Osteocyte (in vitro differentiated cells): ENCODE data around the gene CMTM1. TPM values are rescaled to one million over a fixed set of nuclear protein-coding genes. Genes with fewer than 3 reads are reported as not detected.

Source experiments
- DNase-seq: peaks from one replicate; pipeline ENCODE4 v3.0.0; 2021; ENCODE audit warnings: mixed read lengths; ENCODE audit not compliant: unreplicated experiment; ENCODE audit errors: extremely low spot score
- H3K27ac Mint-ChIP-seq: one replicate; pipeline ENCODE4 v1.8.0; 2021; ENCODE audit warnings: mild to moderate bottlenecking, mixed read lengths; ENCODE audit not compliant: unreplicated experiment
- H3K27me3 Mint-ChIP-seq: one replicate; pipeline ENCODE4 v1.8.0; 2021; ENCODE audit warnings: mixed read lengths; ENCODE audit not compliant: unreplicated experiment
- H3K36me3 Mint-ChIP-seq: one replicate; pipeline ENCODE4 v1.8.0; 2021; ENCODE audit warnings: mixed read lengths; ENCODE audit not compliant: unreplicated experiment
- H3K4me1 Mint-ChIP-seq: one replicate; pipeline ENCODE4 v1.8.0; 2021; ENCODE audit warnings: mixed read lengths; ENCODE audit not compliant: unreplicated experiment
- H3K4me3 Mint-ChIP-seq: one replicate; pipeline ENCODE4 v1.8.0; 2021; ENCODE audit warnings: mild to moderate bottlenecking, moderate library complexity, mixed read lengths; ENCODE audit not compliant: unreplicated experiment
- H3K9me3 Mint-ChIP-seq: one replicate; pipeline ENCODE4 v1.8.0; 2021; ENCODE audit warnings: mixed read lengths; ENCODE audit not compliant: unreplicated experiment
- CTCF ChIP-seq: fragments of 200-600 bp; sonication (generic); IDR thresholded peaks from 2 replicates; pipeline ENCODE4 v1.5.0; 2021; ENCODE audit warnings: antibody characterized with exemption, mild to moderate bottlenecking, moderate library complexity
- total RNA-seq: library from RNA; stranded (reverse); gene quantifications from 2 replicates; pipeline ENCODE4 v1.2.1, GENCODE V29; 2021

Gene CMTM1
- total RNA-seq, 1 donor from 2014 or later, result 7.8 TPM

GRCh38 chr16:66596986-66597848 lies 31.0 kb downstream of the CMTM1 start:
- H3K4me3 Mint-ChIP-seq, result no peak overlapping the region
- H3K36me3 Mint-ChIP-seq, result no peaks in the 10 kb centered on the region
- no peak for DNase-seq
- no peak for TF ChIP-seq CTCF
- peaks cover 5% of the 10 kb centered on the region for H3K27me3 Mint-ChIP-seq
- H3K27ac Mint-ChIP-seq, result no peak overlapping the region
- H3K9me3 Mint-ChIP-seq, result no peaks in the 10 kb centered on the region
- no peaks in the 10 kb centered on the region for H3K4me1 Mint-ChIP-seq

- TF ChIP-seq CTCF, result no peak
- no peak for DNase-seq
- no peak overlapping the region for H3K4me3 Mint-ChIP-seq
- no peaks in the 10 kb centered on the region for H3K9me3 Mint-ChIP-seq
- H3K4me1 Mint-ChIP-seq, result peaks cover 3% of the 10 kb centered on the region
- peaks cover 5% of the 10 kb centered on the region for H3K27me3 Mint-ChIP-seq
- H3K27ac Mint-ChIP-seq, result no peak overlapping the region
- no peaks in the 10 kb centered on the region for H3K36me3 Mint-ChIP-seq
Observed at GRCh38 chr16:66598111-66598510, 31.9 kb downstream of the CMTM1 start.

GRCh38 chr16:66599726-66600125 lies 33.5 kb downstream of the CMTM1 start:
- H3K9me3 Mint-ChIP-seq, result no peaks in the 10 kb centered on the region
- H3K4me3 Mint-ChIP-seq, result no peak overlapping the region
- no peak for TF ChIP-seq CTCF
- peaks cover 11% of the 10 kb centered on the region for H3K4me1 Mint-ChIP-seq
- peaks cover 5% of the 10 kb centered on the region for H3K27me3 Mint-ChIP-seq
- H3K27ac Mint-ChIP-seq, result no peak overlapping the region
- H3K36me3 Mint-ChIP-seq, result no peaks in the 10 kb centered on the region
- DNase-seq, result no peak

- no peak overlapping the region for H3K4me3 Mint-ChIP-seq
- peaks cover 11% of the 10 kb centered on the region for H3K4me1 Mint-ChIP-seq
- H3K9me3 Mint-ChIP-seq, result no peaks in the 10 kb centered on the region
- H3K27ac Mint-ChIP-seq, result no peak overlapping the region
- no peak for TF ChIP-seq CTCF
- no peak for DNase-seq
- peaks cover 5% of the 10 kb centered on the region for H3K27me3 Mint-ChIP-seq
- H3K36me3 Mint-ChIP-seq, result no peaks in the 10 kb centered on the region
Observed at GRCh38 chr16:66600477-66600876, 34.2 kb downstream of the CMTM1 start.

GRCh38 chr16:66601471-66601870 lies 35.2 kb downstream of the CMTM1 start:
- TF ChIP-seq CTCF, result no peak
- peaks cover 17% of the 10 kb centered on the region for H3K4me1 Mint-ChIP-seq
- DNase-seq, result no peak
- H3K27me3 Mint-ChIP-seq, result peaks cover 5% of the 10 kb centered on the region
- no peak overlapping the region for H3K27ac Mint-ChIP-seq
- H3K9me3 Mint-ChIP-seq, result no peaks in the 10 kb centered on the region
- no peak overlapping the region for H3K4me3 Mint-ChIP-seq
- no peaks in the 10 kb centered on the region for H3K36me3 Mint-ChIP-seq
